GM18511 (cell line): ENCODE measurements around the gene ACTBL2.
"Not testable (repeated sequence)": the region's sequence is repeated elsewhere in the genome, so short reads cannot be mapped to it uniquely, and the experiment has no call there.

Experiments
- ATAC-seq: cut with Tn5 transposase; IDR thresholded peaks from one replicate; pipeline ENCODE4 v1.9.1; 2021; ENCODE audit warnings: mild to moderate bottlenecking, moderate library complexity; ENCODE audit not compliant: unreplicated experiment

The ACTBL2 gene

DNA sequence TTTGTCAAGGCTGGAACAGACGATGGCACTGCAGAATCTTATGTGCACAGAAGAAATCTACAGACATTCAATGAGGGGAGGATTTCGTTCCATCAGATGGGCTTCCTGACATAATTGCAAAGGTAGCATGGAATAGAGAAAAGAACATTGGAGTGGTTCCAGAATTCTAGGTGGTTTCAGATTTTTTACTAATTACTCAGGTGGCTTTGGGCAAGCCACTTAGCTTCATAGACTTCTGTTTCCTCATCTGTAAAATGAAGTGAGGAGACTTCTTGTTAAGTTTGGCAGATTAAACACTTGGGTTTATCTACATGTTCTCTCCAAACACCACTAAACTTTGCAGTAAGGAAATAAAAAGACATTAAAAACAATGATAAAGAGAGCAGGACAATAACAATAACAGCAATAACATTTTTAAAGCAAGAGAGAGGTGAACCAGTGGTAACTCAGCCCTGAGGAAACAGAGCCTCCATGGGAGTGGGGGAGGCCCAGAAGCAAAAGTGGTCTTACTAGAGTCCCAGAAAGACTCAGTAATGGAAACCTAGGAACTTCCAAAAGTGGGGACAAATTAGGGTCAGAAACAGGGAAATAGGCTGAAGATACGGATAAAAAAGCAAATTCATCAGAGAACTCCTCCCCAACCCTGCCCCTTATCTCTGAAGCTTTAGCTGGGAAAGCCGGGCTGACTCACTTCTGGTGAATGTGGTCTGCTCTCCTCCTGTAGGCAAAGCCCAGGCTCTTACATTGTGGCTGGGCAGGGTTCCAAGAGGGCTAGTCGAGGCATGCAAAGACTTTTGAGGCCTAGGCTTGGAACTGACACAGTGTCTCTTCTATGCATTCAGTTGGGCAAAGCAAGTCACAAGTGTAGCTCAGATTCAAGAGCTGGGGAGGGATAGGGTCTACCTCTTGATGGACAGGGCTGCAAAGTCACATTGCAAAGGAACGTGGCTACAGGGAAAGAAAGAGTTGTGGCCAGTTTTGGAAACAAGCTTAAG is 11.8 kb upstream of the ACTBL2 start:
- ATAC-seq: peak; percentile 64

GRCh38 chr5:57493034-57493433 is 10.4 kb upstream of the ACTBL2 start:
- ATAC-seq: no peak

- ATAC-seq: no peak
These were observed 10.0 kb upstream of the ACTBL2 start for GRCh38 chr5:57492632-57493031.

- no peak for ATAC-seq
These were observed 8.9 kb upstream of the ACTBL2 start for GRCh38 chr5:57491369-57491965.

DNA sequence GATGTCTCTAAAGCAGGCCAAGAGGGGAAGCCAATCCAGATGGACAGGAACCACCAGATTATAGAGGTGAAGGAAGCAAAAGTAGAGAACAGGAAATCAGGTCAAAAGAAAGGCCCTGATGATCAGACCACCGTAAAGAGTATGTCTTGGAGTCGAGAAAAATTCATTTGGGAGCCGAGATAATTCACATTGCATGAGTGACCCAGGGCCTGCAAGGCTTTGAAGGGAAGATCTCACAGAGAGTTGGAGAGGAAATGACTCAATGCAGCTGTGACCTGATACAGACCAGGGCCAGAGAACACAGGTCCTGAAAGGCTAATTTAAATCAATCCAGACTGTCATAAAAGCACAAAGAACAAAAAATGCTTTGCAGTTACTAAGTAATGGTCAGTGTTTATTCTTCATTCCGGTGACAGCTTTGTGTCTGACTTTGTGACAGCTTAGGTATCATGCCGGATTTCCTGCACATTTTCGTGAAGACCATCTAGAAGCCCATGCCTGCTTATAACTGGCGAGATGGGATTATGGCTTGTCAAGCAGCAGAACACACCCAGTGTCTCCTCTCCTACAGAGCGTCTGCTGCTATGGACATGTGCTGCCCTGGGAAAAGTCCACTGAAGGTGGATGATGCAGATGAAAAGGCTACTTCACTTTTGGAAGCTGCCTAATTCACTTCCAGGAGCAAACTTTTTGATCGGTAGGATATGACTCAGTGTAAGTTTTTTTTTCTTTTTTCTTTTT is 5.8 kb upstream of the ACTBL2 start:
- ATAC-seq: peak; percentile 74

- ATAC-seq: no peak
These were observed 3.5 kb upstream of the ACTBL2 start for GRCh38 chr5:57486027-57486602.

- ATAC-seq: no peak
These were observed 3.8 kb downstream of the ACTBL2 start for GRCh38 chr5:57478826-57479225.

DNA sequence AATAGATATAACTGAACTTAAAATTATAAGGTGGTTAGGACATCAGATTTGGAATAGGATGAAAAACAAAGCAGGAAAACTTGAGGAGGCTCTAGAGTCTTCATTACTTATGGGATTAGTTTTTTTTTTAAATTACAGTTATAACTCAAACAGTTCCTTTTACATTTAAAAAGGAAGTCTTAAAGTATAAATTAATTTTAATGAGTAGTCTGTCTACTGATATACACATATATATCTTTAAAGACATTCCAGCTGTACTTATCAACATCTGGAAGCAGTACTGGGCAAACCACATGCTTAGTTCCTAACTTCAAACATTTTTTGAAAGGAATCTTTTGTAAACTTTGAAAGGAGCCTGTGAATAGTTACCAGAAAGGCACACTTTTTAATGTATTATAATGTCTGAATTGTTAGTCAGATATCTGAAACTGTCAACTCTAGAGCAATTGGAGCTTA is 6.0 kb downstream of the ACTBL2 start:
- no peak for ATAC-seq

- ATAC-seq: no peak
These were observed 12.3 kb downstream of the ACTBL2 start for GRCh38 chr5:57470339-57470738.

DNA sequence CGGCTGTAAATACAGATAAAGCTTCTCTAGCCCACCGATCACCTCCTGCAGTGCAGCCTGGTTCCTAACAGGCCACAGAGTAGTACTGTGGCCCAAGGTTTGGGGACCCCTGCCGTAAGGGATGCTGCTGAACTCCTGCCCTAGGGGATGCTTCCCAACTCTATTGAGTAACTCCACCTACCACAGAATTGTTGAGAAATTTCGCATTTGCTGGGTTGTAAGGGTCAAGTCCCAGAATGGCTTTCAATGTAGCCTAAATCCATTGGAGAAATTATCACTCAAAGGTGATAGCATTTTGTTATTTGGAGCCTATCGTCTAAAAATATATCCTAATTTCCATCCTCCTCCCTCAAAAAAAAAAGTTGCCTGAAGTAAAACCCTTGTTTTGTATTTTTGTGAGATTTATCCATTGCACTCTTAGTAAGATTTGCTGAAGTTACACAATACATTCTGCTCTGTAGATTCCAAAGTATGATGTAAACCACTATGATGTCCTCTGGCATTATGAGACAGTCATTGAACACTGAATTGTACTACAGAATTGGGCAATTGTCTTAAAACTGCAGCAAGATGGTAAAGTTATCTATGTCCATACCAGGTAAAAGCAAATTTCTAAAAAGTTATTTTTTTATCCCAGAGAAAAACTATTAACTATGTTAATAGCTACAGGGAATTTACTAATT is 14.0 kb downstream of the ACTBL2 start:
- no peak for ATAC-seq

DNA sequence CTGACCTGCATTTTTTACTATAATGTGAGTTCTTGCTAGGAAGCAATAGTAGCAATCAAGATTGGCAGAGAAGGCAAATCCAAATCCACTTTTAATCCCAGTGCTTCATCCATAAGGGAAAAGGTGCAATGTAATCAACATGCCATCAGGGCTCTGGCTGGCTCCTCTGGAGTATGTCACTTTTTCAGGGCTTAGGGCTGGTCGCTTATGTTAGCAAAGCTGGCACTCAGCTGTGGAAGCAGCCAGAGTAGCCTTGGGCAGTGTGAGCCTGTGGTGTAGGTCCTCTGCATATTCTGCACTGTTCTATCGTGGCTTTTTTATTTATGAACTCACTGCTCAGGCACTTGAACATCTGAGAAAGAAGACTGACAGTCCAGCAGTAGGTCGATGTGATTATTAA is 16.1 kb downstream of the ACTBL2 start:
- ATAC-seq: no peak

- not testable (repeated sequence) for ATAC-seq
These were observed 22.6 kb downstream of the ACTBL2 start for GRCh38 chr5:57460056-57460455.

DNA sequence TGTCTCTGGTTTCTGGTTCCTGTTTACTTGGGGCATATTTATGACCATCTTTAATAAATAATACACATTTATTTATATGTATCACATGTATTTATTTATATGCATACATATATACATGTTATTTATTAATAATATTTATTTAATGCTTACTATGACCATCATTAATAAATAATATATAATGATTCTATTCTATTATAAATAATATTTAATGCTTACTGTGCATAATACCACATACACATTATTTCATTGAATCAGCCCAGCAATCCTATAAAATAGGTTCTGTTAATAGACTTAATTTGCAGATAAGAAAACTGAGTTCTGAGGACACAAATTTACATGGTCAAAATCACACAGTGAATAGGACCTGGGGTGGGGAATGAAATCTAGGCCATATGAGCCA is 24.2 kb downstream of the ACTBL2 start:
- ATAC-seq: no peak

DNA sequence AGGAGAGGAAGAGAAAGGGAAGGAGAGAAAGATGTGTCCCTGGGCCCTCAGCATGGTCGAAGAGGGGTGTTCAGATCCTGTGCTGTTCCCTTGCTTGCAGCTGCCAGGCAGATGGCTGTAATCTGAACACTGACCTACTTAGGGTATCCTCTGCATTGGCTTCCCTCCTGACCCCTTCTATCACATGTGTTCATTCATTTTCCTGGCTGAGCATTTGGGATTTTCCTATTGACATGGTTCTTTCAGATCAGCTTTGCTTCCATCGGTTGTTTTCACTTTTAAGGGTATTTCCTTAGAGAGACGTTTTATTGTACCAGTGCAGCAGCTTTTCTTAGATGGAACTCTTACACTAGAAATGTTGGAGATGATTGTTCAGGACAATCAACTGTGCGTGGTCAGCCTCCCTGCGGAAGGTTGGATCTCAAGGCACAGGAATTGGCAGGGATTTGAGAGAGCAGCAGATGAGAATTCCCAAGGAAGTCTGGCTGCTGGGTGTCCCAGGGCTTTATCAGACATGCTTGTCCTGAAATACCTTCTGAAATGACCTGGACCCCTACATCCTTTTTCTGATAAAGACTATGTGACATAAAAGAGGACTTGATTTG is 26.0 kb downstream of the ACTBL2 start:
- no peak for ATAC-seq

DNA sequence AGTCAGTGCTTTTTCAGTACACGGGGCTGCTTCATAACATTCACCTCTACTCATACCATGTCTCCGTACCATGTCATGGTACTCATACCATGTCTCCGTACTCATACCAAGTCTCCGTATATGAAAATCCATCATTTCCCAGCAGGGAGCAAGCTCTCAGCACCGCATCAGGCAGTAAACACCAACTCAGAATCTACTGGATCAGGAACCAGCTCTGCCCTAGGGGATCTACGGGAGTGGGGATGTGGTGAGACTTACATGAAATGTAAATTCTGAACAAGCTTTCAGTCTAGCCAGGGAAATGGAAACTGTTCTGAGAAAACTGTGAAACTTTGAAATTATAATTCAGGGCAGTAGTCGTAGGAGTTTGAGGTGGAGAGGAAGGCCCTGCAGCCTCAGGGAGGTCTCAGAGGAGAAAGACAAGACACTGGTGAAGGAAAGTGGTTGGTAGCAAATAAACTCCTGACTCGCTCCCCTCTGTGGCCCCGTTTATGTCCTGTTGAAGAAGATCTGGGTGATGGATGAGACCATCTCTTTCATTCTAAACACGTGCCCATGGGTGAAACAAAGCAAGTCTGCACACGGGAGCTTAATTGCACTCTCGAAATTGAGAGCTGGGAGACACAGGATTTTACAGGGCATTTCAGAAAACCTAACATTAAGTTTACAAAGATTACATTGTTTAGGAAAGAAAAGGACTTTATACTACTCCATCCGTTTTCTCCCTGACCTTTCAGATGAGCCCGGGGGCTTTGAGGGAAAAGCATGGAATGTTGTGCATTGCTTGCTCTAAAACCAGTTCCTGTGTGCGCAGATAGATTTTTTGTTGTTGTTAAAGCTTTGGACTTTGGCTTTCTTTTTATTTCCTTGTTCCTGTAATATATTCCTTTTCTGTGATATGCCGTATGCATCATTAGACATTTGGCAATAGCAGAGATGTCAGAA is 26.8 kb downstream of the ACTBL2 start:
- no peak for ATAC-seq

- ATAC-seq: no peak
These were observed 27.7 kb downstream of the ACTBL2 start for GRCh38 chr5:57454896-57455295.

DNA sequence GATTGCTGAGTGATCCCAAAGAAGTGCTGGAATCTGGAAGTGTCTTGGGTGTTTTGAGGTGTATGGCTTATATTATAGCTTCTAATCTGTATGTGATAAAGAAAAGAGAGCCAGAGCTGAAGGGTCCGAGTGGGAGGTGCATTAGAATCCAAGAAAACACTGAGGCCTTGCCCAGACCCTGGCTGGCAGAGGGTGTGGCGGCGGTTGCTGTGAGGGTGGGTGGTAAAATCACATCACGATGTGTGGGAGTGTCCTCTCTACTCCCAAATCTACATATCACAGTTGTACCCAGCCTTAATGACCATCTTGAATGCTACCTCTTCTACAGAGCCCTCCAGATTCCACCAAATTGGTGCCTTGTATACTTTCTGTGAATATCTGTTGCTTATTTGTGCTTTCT is 28.9 kb downstream of the ACTBL2 start:
- no peak for ATAC-seq

GRCh38 chr5:57452885-57453284 is 29.7 kb downstream of the ACTBL2 start:
- no peak for ATAC-seq
